GM19438 (cell line): ENCODE measurements around the gene NLRP8.
"Not testable (repeated sequence)": the region's sequence is repeated elsewhere in the genome, so short reads cannot be mapped to it uniquely, and the experiment has no call there.

ENCODE experiments used
- ATAC-seq: cut with Tn5 transposase; IDR thresholded peaks from one replicate; pipeline ENCODE4 v1.9.1; 2021; ENCODE audit warnings: low read depth; ENCODE audit not compliant: unreplicated experiment

The NLRP8 gene

DNA sequence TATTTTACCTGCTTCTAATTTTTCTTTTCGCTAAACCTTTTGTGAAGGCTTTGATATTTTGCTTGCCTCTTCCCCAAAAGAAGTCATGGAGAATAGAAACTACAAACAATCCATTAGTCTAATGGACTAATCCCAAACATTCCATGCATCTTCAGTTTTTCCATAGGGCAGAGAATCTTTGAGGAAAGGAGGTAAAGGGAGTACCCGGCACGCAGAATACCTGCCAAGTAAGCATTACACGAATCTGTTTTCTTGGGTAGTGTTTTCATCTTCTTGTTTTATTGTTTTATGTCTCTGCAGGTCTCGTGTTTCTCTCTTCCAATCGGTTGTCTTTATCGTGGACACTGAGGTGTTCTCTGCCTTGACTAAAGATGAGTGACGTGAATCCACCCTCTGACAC, at the start of gene NLRP8:
NLRP8 (plus strand) TSS at position 301 of the 400 bp plus-strand sequence.
- no peak for ATAC-seq

- no peak for ATAC-seq
Observed at GRCh38 chr19:55898911-55899310, 48.7 kb upstream of the NLRP8 start.

DNA sequence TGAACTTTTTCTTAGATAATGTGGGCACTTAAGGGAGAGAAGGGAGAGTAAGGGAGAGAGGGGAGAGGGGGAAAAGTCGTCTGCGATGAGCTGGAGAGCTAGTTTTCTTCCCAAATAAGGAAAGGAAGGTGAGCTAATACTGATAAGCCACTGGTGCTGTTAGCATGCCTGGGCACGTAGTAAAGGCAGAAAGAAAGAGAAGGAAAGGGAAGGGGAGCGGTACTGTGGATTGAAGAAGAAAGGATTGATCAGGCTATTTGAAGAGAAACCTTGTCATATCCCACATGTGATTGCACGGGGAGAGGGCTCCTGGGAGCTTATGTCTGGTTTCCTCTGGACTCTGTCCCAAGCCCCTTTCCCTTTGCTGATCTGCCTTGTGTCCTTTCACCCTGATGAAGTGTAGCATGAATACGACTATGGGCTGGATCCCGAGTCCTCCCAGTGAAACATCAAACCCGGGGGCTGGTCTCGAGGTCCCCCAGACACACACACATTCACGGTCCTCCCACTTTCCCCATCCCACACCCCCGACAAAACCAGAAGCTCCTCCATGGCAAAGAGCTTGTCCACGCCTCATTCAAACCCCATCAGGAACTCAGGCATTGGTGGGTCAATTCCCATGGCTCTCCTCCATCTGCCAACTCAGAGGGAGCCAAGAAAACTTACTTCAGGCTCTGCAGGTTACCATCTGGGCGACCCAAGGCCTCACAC, 46.1 kb upstream of the NLRP8 start:
- ATAC-seq, result no peak

- no peak for ATAC-seq
Observed at GRCh38 chr19:55902080-55902751, 45.4 kb upstream of the NLRP8 start.

DNA sequence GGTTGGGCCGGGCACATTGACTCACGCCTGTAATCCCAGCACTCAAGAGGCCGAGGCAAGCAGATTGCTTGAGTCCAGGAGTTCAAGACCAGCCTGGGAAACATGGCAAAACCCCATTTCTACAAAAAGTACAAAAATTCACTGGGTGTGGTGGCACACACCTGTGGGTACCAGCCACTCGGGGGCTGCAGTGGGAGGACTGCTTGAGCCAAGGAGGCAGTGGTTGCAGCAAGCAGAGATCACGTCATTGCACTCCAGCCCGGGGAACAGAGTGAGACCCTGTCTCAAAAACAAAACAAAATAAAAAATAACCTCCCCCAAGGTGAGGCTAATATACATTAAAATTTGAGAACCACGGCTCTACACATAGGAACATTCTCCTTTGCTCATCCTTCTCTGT, 40.3 kb upstream of the NLRP8 start:
- ATAC-seq, result no peak

GRCh38 chr19:55907746-55908145, 39.9 kb upstream of the NLRP8 start:
- no peak for ATAC-seq

DNA sequence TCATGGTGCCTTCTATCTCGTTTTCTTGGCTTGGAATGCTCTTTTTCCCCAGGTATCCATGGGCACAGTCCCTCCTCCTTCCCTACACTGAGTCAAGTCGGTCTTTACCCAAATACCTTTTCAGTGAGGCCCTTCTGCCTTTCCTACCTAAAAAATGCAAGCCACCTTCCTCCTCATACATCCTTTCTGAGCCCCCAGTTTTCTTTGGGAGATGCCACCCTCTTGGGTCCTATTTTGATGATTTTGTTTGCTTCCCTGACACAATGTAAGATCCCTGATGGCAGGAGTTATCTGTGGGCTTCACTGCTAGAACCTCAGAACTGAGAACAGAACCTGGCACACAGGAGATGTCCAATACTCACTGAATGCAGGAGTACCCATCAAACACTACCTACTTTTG, 37.8 kb upstream of the NLRP8 start:
- ATAC-seq, result no peak

DNA sequence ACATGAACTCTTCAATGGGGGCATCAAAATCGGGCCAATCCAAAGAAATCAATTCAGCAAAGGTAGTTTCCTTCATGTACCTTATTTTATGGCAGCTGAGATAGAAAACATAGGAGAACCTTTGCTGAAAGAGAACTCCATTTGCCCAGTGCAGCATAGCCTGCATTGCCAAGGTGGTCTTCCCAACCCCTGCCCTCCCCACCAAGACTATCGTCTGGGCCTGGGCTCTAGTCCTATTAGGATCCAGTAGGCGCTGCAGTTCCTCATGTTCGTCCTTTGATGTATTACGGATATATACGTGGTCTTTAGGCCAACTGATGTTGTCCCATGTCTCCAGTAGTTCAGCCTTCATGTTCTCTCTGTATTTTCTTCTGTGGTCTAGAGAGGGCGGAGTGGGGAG, 34.7 kb upstream of the NLRP8 start:
- ATAC-seq, result no peak

DNA sequence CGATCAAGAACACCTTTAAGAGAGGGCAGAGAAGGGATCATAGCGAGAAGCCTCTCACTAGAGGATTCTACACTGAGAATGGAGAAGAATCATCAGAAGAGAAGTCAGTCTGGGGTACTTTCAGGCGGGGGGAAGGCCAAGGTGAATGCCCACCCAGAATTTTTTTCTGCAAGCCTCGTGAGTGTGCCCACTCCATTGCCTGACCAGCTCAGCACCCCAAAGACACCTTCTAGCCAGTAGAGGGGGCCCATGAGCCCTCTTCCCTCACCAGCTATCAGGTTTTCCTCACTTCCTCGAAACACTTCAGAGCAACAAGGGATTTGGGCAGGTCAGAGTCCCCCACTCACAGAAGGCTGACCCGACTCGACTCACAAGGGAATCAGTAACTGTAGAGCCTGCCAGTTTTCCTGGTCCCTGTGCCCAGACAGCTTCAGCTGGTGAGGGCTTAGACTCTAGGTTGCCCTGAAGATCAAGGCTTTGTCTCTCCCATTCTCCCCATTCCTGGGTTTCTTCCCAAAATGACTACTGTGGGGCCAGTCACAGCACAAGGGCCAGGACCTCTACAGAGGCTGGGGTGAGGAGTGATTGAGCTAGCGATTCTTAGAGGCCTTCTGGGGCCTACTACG, 33.9 kb upstream of the NLRP8 start:
- no peak for ATAC-seq

DNA sequence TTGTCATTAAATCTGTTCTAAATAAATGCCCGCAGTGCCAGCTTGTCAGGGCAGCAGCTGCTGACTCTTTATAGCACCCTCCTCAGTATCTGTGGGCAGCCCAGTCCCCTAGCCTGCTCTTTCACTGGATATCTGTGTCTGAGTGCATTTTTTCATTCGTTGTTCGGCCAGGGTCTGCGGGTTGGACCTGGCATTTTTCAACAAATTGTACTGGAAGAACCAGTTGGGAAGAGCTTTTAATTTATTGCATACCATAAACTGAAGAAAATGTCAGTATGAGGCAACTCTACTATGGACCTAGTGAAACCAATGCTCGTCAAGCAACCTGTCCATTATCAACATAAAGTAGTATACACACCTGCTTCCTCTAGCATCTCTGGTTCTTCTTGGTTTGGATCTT, 24.1 kb upstream of the NLRP8 start:
- no peak for ATAC-seq

- no peak for ATAC-seq
Observed at GRCh38 chr19:55927991-55928390, 19.6 kb upstream of the NLRP8 start.

DNA sequence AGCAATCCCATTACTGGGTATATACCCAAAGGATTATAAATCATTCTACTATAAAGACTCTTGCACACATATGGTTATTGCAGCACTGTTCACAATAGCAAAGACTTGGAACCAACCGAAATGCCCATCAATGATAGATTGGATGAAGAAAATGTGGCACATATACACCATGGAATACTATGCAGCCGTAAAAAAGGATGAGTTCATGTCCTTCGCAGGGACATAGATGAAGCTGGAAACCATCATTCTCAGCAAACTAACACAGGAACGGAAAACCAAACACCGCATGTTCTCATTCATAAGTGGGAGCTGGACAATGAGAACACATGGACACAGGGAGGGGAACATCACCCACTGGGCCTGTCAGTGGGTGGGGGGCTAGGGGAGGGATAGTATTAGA, 18.4 kb upstream of the NLRP8 start:
- not testable (repeated sequence) for ATAC-seq

DNA sequence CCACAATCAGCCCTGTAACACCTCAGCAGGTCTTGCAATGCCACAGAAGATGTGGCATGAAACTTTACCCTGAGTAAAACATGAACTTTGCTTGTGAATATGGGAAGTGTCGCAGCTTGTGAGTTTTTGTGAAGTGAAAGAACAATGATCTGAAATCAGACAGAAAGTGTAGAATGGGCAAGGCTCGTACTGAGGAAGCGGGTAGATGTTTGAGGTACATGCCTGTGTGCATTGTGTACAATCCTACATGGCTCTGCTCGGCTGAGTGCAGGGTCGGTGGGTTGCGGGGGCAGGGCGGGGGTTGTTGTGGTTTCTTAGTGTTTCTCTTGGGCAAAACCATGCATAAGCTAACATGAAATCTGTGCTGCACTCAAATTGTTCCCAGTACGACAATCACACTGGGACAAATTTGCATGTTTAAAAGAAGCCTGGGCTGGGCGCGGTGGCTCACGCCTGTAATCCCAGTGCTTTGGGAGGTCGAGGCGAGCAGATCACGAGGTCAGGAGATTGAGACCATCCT, 16.6 kb upstream of the NLRP8 start:
- ATAC-seq, result no peak

- ATAC-seq, result no peak
Observed at GRCh38 chr19:55931936-55932386, 15.7 kb upstream of the NLRP8 start, which contains the start of gene NLRP13. Gene NLRP13, minus strand, starts transcription at chr19:55932336. Its CDS starts 25 bp downstream, at chr19:55932311.

DNA sequence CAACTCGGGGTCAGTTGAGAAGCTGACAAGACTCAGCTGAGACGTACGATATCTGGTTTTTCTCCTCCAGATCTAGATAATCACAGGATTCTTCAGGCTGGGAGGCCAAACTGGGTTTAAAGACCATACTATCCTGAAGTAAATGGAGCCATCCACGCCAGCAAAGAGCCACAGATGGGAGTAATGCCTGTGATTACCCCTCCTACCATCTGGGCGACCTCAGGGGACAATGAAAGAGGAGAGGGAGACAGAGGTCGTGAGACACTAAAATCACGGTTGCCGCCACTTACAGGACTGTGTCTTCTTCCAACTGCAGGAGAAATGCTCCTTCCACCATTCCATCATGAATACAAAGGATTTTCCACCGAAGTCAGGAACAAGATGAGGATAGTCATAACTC, 12.4 kb upstream of the NLRP8 start:
- no peak for ATAC-seq

- ATAC-seq, result no peak
Observed at GRCh38 chr19:55939206-55939605, 8.4 kb upstream of the NLRP8 start.

GRCh38 chr19:55940306-55940705, 7.3 kb upstream of the NLRP8 start:
- no peak for ATAC-seq

GRCh38 chr19:55950566-55950965, 2.9 kb downstream of the NLRP8 start:
- ATAC-seq, result not testable (repeated sequence)

- ATAC-seq, result no peak
Observed at GRCh38 chr19:55956431-55956830, 8.8 kb downstream of the NLRP8 start.

DNA sequence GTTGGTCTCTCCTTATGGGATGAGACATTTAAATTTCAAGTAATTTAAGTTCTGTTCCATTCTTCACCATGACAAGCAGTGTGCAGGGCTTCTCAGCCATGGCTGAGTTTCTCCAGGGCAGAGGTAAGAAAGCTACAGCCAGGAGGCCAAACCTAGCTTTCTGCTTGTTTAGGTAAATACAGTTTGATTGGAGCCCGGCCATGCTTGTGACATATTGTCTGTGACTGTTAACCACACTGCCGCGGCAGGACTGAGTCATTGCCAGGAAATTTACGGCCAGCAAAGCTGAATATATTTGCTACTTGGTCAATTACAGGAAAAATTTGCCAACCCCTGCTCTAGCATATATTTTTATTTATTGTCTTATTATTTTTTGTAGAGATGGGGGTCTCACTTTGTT, 10.7 kb downstream of the NLRP8 start:
- no peak for ATAC-seq

DNA sequence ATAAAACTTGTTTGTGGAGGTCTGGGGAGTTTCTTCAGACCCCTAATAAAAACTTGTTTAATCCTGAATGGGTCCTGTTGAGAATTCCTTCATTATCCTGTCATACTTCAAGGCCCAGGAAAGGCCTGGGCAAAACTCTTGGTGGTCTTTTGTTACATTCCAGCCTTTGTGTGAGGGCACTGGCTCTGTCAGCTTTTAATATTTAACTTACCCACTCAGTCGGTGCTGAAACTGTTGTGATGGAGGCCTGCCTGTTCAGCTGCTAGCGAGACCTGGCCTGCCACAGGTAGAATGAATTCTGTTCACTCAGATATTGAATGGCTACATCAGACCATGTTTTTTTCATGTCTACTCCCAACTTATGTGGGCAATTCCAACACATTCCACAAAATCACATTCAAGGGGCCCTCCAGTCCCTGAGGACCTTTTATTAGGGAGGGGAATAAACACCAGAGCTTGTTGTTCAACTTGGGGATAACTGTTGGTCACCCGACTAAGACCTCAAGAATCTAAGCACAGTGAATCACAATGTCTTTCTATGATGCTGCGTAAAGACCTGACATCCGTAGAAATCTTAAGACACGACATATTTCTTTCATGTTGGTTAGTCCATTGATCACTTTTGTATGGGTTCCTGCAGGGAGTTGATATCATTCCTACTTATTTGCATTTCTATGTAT, 12.5 kb downstream of the NLRP8 start:
- no peak for ATAC-seq
